ENCODE data around the gene TGFBR3. TPM values are rescaled to one million over a fixed set of nuclear protein-coding genes. Genes with fewer than 3 reads are reported as not detected.

The TGFBR3 gene
- total RNA-seq, 4 donors from 2014 or later, result 32.9 to 138 (median 58.8) TPM

GRCh38 chr1:91700332-91700731 is 185.6 kb downstream of the TGFBR3 start:
- TF ChIP-seq EP300 (IDR thresholded peaks at IDR 0.05; ENCODE audit: low read depth) (no peak), POLR2AphosphoS5 (IDR thresholded peaks at IDR 0.05) (no peak), POLR2A (IDR thresholded peaks at IDR 0.05) (no peak)
- TF ChIP-seq, protein P1, sequence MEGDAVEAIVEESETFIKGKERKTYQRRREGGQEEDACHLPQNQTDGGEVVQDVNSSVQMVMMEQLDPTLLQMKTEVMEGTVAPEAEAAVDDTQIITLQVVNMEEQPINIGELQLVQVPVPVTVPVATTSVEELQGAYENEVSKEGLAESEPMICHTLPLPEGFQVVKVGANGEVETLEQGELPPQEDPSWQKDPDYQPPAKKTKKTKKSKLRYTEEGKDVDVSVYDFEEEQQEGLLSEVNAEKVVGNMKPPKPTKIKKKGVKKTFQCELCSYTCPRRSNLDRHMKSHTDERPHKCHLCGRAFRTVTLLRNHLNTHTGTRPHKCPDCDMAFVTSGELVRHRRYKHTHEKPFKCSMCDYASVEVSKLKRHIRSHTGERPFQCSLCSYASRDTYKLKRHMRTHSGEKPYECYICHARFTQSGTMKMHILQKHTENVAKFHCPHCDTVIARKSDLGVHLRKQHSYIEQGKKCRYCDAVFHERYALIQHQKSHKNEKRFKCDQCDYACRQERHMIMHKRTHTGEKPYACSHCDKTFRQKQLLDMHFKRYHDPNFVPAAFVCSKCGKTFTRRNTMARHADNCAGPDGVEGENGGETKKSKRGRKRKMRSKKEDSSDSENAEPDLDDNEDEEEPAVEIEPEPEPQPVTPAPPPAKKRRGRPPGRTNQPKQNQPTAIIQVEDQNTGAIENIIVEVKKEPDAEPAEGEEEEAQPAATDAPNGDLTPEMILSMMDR (IDR thresholded peaks at IDR 0.05), result no peak
- DNase-seq, result no peak
- Histone ChIP-seq H3K4me1 (peaks cover 0 to 7% (median 3%) of the 10 kb centered on the region in 4 donors), H3K9me3 (no peaks in the 10 kb centered on the region), H3K4me3 (no peak overlapping the region), H3K27ac (peak overlapping the region in 2 of 4 donors; percentile 3 to 11), H3K27me3 (no peaks in the 10 kb centered on the region), H3K36me3 (no peaks in the 10 kb centered on the region)
- in situ Hi-C loops (cut with MboI; ENCODE audit: low pct_ligation_motif_present in 1 of 4, low pct_unique_long_range_greater_than_20kb in 1 of 4, low sequenced_read_pairs in 3 of 4) (no loop called here), intact Hi-C loops (cut with DNase I; ENCODE audit: low total_unique reads) (no loop called here)
- 87 to 100% methylated on average over 2 of the region's 2 CpGs for WGBS, 2 donors (ENCODE audit: low coverage in 1 of 2)

- TF ChIP-seq EP300 (IDR thresholded peaks at IDR 0.05; ENCODE audit: low read depth), result no peak
- TF ChIP-seq POLR2AphosphoS5 (IDR thresholded peaks at IDR 0.05), result peak in 1 of 3 donors; percentile 33
- in situ Hi-C loops (cut with MboI; ENCODE audit: low pct_ligation_motif_present in 1 of 4, low pct_unique_long_range_greater_than_20kb in 1 of 4, low sequenced_read_pairs in 3 of 4) (no loop called here), intact Hi-C loops (cut with DNase I; ENCODE audit: low total_unique reads) (no loop called here)
- H3K9me3 ChIP-seq, result no peaks in the 10 kb centered on the region
- DNase-seq, result no peak
- H3K36me3 ChIP-seq, result no peaks in the 10 kb centered on the region
- no peak overlapping the region for H3K4me3 ChIP-seq
- no peaks in the 10 kb centered on the region for H3K27me3 ChIP-seq
- peaks cover 0 to 7% (median 3%) of the 10 kb centered on the region in 4 donors for H3K4me1 ChIP-seq
- peak overlapping the region in 2 of 4 donors; percentile 3 to 11 for H3K27ac ChIP-seq
- WGBS, 2 donors (ENCODE audit: low coverage in 1 of 2), result 73 to 74% methylated on average over 3 to 4 of the region's 4 CpGs
These were observed 186.5 kb downstream of the TGFBR3 start for GRCh38 chr1:91699339-91699974.

DNA sequence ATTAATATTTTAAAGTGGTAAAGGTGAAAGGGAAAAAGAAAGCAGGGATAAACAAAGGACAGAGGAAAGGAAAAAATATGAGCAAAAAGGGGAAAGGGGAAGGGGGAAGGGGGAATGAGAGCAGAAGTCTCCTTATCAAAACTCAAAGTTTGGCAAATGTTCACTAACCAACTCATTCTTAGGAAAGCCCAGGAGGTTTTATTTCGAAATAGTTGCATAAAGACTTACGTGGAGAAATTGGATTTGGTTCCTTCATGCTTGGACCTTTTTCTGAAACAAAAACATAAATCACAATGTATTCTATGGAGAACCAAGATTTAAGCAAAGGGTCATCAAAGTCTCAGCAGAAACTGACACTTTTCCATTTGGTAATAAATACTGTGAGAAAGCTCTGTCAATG is 188.1 kb downstream of the TGFBR3 start:
- peak overlapping the region in 1 of 4 donors; percentile 2 for H3K27ac ChIP-seq

DNA sequence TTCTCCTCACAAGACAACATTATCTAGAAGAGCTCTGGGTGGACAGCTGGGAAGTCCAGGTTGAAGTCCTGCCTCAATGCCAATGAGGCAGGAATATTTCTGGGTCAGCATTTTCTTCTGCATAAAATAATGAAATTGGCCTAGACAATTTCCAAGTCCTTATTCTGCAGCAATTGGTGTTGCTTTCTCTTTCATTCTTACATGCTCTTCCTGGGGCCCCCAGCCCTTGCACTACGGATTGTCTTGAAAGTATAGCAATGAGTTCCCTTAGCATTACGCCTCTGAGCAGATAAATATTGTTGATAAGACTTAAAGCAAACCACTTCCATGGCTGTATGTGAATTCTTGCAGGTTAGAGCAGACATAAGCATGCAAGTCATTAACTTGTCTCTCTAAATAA is 188.5 kb downstream of the TGFBR3 start:
- intact Hi-C loops (cut with DNase I; ENCODE audit: low total_unique reads), result no loop called here
- Histone ChIP-seq H3K36me3 (no peaks in the 10 kb centered on the region), H3K9me3 (no peaks in the 10 kb centered on the region), H3K27ac (peak overlapping the region in 1 of 4 donors; percentile 2), H3K27me3 (no peaks in the 10 kb centered on the region), H3K4me3 (no peak overlapping the region), H3K4me1 (peaks cover 0 to 7% (median 4%) of the 10 kb centered on the region in 4 donors)
- in situ Hi-C loops (cut with MboI; ENCODE audit: low pct_ligation_motif_present in 1 of 4, low pct_unique_long_range_greater_than_20kb in 1 of 4, low sequenced_read_pairs in 3 of 4), result no loop called here
- TF ChIP-seq, protein P1 (IDR thresholded peaks at IDR 0.05), result no peak
- TF ChIP-seq POLR2AphosphoS5 (IDR thresholded peaks at IDR 0.05) (no peak), POLR2A (IDR thresholded peaks at IDR 0.05) (no peak), EP300 (IDR thresholded peaks at IDR 0.05; ENCODE audit: low read depth) (no peak)
- DNase-seq, result no peak
- 35 to 45% methylated on average over 2 of the region's 2 CpGs for WGBS, 2 donors (ENCODE audit: low coverage in 1 of 2)

More for the DNA sequence above, 188.1 kb downstream of the TGFBR3 start:
- in situ Hi-C loops (cut with MboI; ENCODE audit: low pct_ligation_motif_present in 1 of 4, low pct_unique_long_range_greater_than_20kb in 1 of 4, low sequenced_read_pairs in 3 of 4) (no loop called here), intact Hi-C loops (cut with DNase I; ENCODE audit: low total_unique reads) (no loop called here)
- 70 to 88% methylated on average over 2 of the region's 2 CpGs for WGBS, 2 donors (ENCODE audit: low coverage in 1 of 2)
- no peaks in the 10 kb centered on the region for H3K36me3 ChIP-seq
- H3K4me1 ChIP-seq, result peaks cover 0 to 7% (median 4%) of the 10 kb centered on the region in 4 donors
- TF ChIP-seq EP300 (IDR thresholded peaks at IDR 0.05; ENCODE audit: low read depth), result no peak
- no peak for TF ChIP-seq POLR2AphosphoS5 (IDR thresholded peaks at IDR 0.05)
- TF ChIP-seq POLR2A (IDR thresholded peaks at IDR 0.05), result no peak
- TF ChIP-seq, protein P1 (IDR thresholded peaks at IDR 0.05), result no peak
- no peak overlapping the region for H3K4me3 ChIP-seq
- no peaks in the 10 kb centered on the region for H3K27me3 ChIP-seq
- no peaks in the 10 kb centered on the region for H3K9me3 ChIP-seq
- no peak for DNase-seq
